Stimulated activated CD8-positive, alpha-beta memory T cell treated with anti-CD3 and anti-CD28 coated beads, Interleukin-4, amount 100 ng/mL, for 48 hours (primary cell): ENCODE measurements around the gene HMGXB3.
A peak's percentile ranks its signal among the peaks of the same experiment; 100 is the strongest.

ENCODE experiments used
- DNase-seq: peaks from one replicate; pipeline ENCODE4 v3.0.0-alpha.2; 2020

Gene HMGXB3

DNA sequence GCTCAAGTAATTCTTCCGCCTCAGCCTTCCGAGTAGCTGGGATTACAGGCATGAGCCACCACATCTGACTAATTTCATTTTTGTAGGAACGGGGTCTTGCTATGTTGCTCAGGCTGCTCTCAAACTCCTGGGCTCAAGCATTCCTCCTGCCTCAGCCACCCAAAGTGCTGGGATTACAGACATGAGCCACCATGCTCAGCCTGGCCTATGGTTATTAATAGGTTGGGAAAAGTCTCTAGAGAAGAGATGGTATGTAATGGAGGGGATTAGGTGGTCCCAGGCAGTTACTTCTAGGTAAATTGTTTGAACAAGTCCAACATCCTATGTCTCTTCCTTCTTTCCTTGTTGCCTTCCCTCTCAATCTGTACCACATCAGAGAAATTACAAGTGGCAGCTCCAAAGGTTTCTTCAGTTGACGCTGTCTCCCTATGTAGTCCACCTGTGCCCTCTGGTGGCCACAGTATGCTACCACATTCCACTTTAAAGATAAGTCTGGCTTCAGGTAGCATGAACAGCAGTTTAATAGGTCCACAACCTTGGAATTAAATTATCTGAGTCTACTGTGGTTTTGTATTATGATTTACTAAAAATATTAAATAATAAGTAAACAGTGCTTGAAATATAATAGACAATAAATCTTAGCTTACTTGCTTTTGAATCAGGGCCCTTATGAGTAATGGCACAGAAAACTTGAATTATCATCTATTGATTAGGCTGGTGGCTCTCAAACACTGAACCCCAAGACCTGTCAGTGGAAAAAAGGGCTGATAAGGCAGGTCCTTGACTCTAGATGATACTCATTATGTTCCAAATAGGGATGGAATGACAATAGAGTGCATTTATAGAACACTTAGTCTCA, 9.8 kb upstream of the HMGXB3 start:
- DNase-seq = peak; percentile 74

DNA sequence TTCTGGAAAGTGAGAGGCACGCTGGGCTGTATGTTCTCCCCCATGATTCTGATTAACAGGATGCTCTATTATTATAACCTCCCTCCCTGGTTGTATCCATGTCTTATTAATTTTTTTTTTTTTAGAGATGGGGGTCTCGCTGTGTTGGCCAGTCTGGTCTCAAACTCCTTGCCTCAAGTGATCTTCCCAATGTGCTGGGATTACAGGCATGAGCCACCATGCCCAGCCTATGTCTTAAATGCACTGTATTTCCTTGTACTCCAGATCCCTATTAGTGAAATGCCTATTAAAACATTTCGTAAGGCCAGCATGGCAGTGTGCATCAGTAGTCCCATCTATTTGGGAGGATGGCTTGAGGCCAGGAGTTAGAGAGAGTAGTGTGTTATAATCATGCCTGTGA, 7.1 kb upstream of the HMGXB3 start:
- DNase-seq = no peak

DNA sequence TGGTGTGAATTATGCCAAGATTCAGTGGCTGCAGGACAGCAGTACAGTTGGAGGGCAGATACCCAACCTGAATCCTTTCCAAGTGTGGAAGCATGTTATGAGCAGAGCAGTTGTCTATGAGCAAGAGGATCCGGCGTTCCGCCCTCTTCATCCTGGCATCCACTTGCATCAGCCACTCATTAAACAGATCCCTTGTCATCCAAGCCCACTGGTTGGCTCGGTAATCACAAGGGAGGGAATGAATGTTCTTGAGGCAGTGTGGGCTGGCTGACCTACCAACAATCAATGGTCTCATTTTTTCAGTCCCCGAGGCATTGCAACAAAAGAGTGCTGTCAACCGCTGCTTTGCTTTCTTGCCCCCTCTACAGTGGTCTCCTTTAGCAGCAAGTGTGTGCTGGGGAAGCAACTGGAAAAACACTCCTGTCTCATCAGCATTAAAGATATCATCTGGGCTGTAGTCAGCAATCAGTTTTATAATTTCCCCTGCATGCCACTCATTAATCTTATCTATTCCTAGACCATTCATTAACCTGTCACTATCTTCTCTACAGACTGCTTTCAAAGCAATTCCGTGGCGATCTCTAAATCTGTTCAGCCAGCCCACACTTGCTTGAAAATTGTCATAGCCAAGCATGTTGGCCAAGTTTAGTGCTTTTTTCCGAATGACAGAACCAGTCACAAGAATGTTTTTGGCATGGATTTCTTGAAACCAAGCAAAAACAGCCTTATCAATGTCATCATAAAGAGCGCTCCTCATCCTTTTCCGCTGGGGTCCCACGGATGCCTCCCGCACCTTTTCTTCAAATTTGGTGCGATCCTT, 4.9 kb upstream of the HMGXB3 start:
- DNase-seq = no peak

DNA sequence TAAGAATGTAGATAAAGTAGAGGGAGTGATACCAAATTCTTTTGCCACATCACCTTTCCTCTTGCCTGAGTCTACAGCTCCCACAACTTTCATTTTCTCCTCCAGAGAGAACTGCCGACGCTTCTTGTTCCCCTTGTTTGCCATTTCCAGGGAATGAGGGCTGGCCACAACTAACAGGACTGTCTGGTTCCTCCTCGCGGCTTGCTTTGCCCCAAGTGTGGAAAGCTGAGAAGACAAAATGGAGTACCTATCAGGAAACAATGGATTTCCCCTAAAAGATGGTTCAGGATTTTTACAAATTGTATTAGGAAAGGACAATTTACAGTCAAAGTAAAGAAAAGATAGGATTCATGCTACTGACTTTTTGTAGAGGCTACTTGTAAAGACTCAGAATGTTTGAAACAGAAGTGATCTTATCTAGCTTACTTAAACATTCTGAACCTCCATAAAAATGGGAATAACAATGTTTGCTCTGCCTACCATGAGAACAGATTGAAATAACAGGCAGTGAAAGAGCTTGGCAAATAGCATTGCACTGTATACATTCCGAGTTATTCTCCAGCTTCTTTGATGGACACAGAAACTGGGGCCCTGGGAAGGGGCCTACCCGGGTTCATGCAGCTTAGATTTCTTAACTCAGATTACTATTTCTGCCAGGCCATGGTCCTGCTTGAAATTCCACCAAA, 4.2 kb upstream of the HMGXB3 start:
- no peak for DNase-seq

DNA sequence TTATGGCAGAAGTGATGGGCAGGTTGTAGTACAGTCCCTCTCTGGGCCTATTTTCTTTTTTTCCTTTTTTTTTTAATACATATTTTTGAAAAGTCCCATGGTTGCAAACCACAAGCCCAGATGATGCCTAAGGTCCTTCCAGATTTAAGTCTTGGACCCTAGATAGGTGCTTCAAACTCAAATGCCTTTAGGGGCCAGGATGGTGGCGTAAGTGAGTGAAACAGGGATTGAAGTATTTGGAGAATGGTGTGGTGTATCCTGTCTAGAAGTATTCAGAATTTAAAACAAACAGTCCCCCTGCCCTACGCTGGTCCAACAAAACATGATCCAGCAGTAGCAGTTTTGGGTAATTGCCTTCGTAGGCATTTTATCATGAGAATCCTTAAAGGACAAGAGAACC, 2.3 kb upstream of the HMGXB3 start:
- no peak for DNase-seq

DNA sequence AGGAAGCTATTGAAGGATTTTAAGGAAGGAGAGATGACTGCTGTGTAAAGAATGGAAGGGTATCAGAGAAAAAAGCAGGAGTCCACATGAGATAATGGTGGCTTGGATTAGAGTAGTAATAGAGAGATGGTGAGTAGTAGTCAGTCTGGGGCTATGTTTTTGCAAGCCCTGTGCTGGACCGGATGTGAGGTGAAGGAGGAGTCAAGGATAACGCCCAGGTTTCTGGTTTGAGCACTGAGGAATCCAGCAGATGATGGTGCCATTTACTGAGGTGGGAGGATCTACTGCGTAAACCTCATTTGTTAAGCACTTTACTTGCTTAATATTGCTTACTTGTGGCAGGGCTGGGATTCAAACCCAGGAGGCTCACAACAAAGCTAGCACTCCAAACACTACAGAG, 1.2 kb upstream of the HMGXB3 start:
- no peak for DNase-seq

DNA sequence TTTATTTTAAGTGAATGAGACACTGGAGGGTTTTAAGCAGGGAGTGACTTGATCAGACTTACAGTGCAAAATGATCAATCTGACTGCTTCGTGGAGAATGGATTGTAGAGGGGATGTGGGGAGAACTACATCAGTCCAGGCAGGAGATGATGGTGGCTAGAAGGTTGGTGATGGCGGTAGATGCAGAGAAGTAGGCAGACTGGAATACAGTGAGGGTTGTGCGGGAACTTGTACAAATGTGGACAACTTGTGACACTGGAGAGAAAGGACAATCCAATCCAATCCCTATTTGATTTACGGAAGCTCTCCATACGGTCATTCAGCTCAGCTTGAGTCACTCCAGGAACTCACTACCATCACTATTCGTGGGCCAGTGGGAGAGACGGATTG, 678 bp upstream of the HMGXB3 start:
- no peak for DNase-seq

DNA sequence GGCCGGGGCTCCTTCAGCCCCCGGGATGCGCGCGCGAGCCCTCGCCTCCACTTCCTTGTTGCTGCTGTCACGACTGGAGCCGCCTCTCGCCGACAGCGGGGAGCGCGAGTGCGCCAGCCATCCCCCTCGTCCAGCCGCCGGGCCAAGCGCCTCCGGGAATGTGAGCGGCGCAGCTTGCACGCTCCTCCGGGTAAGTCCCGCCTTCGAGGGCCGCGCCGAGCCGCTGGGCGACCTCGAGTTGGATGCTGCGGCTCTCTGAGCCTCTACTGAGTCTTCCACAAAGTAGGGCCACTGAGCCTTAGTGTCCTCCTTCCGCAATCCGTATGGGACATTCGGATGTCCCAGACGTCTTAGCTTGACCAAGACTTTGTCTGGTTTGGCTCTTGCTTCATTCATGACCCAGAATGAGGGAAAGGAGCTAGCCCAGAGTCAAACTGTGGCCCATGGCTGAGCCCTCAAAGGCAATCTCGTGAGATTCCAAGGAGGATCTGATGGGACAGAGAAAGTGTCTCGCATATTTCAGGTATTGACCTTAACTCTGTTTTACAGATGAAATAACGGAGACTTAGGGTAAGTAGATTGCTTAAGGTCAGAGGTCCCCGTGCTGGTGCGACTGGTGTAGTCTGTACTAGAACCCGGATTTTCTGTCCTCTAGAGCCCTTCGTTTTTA, 586 bp downstream of the HMGXB3 start:
- DNase-seq = peak; percentile 60

DNA sequence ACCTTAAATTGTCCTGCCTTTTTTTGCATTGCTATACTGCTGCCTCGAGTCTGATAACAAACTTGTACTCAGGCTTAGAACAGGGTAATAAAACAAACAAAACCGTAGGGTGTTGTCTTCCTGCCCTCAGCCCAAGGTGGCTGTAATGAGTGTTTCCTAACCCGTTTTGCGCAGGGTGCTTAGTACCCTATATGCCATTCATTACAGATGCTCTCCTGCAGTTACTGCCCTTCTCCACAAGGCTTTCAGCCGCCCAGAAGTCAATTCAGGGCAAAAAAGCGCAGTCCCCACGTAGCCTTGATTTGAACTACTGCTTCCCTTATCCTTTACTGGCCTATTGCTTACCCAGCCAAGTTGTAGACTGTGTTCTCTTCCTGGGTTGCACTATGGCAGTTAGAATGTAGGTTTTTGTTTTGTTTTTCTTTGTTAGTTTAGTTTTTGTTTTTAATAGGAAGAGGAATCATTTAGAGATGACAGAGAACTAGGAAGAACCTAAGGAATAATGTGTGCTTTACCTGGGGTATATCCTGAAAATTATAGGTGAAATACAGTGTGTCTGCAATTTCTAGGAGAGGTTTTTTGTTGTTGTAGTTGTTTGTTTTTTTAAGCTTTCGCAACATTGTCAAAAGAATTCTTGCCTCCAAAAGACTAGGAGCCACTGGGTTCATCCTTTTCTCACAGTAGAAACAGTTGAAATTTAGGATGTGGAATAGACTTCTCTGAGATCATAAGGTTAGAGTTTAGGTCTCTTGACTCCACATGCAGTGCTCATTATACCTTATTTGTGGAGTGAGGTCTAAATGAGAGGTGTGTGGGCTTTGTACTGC, 1.3 kb downstream of the HMGXB3 start:
- DNase-seq = peak; percentile 66

DNA sequence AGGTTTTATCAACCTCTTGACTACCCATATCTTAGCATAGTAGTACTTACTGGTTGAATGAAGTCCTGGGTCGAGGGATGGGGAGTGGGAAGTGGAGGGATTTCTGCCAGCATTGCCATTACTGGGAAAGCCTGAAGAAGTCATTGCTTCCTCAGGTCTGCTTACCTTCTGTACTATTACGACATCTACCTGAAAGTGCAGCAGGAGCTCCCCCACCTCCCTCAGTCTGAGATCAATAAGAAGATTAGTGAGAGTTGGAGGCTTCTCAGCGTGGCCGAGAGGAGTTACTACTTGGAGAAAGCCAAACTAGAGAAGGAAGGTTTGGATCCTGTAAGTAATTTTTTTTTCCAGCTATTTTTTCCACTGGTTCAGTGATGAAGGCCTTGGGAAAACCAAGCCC, 5.8 kb downstream of the HMGXB3 start:
- no peak for DNase-seq

DNA sequence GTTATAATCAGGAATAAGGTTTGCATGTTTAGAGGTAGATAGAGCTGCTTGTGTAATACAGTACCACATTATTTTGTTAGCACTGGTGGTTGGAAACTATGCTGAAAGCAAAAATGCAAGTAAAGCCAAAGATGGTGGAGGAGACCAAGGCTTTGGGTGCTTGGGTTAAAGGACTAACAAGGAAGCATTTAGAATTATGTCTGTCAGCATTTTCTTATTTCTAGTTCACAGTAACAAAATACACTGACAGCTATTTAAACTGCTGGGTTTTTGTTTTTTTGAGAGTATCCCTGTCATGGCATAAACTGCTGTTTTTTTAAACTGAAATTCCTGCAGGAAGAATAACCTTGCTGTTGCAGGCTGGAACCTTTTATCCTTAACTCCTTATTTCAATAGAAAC, 6.5 kb downstream of the HMGXB3 start:
- DNase-seq = no peak

DNA sequence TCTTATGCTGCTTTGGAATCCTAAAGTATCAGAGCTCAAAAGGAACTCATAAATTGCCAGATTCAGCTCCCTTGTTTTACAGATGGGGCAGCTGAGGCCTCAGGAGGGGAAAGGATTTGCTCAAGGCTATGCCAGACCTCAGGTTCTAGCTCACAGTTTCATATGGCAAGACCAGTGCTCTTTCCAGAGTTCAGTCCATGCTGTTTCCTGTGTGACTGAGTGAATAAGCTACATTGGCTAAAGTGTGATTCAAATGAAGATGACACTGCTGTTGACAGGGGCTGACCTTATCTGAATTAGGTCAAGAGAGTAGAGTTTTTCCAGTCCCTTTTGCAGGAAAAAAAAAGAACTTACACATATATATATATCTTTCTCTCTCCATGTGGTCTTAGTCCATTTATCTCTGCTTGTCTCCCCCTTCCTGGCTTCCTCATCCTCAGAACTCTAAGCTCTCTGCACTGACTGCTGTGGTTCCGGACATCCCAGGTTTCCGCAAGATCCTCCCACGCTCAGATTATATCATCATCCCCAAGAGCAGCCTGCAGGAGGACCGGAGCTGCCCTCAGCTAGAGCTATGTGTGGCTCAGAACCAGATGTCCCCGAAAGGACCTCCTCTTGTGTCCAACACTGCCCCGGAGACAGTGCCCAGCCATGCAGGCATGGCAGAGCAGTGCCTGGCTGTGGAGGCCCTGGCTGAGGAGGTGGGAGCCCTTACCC, 9.3 kb downstream of the HMGXB3 start:
- DNase-seq = no peak

DNA sequence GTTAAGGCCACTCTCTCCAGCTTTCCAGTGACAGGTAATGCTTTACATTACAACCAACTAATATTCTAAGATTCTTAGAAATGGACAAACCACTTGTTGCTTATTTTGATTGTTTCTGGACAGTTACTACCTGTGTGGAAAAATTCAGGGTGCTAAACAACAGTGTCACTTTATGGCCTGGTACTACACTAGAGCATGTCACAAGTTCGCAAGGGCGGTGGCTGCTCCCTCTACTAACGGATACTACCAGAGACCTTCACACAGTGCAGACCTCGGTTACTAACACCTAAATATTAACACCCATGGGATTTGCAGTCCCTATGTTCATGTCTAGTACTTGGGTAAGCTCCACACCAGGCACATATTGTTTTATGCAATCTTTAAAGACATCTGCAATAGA, 13.4 kb downstream of the HMGXB3 start:
- no peak for DNase-seq

DNA sequence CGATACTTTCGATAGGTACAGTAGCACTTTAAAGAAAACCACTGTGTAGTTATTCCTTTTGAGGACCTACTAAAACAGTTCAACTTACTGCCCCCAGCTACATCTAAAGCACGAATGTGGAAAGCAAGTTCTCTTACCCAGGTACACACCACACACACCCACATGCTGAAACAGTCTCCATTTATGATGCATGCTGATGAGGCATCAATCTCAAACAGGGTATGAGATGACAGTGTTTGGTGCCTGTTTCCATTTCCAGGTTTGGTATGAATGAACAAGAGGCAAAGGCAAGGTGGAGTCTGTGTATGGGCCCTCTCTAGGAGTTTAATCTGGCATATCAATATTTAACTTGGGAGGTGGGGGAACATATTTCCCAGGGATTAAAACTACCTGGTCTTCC, 13.9 kb downstream of the HMGXB3 start:
- no peak for DNase-seq

DNA sequence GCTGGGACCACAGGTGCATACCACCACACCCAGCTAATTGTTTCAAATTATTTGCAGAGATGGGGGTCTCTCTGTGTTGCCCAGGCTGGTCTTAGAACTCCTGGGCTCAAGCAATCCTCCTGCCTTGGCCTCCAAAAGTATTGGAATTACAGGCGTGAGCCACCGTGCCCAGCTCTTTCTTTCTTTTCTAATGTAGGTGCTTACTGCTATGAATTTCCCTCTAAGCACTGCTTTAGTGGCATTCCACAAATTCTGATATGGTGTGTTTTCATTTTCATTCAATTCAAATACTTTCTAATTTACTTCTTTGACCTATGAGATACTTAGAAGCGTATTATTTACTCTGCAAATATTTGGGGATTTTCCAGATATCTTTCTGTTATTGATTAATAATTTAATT, 14.9 kb downstream of the HMGXB3 start:
- no peak for DNase-seq

DNA sequence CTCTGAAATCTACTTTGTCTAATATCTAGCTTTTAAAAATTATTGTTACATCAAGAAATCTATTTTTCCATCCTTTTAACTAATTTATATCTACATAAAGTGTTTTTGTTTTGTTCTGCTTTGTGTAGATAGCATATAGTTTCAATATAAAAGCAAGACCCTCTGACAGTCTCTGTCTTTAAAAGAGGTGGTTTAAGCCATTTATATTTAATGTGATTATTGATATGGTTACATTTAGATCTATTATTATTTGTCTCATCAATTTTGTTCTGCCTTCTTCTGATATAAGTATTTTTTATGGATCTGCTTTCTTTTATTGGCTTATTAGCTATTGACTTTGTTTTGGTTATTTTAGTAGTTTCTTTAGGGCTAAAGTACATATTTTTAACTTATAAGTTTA, 16.0 kb downstream of the HMGXB3 start:
- DNase-seq = no peak

DNA sequence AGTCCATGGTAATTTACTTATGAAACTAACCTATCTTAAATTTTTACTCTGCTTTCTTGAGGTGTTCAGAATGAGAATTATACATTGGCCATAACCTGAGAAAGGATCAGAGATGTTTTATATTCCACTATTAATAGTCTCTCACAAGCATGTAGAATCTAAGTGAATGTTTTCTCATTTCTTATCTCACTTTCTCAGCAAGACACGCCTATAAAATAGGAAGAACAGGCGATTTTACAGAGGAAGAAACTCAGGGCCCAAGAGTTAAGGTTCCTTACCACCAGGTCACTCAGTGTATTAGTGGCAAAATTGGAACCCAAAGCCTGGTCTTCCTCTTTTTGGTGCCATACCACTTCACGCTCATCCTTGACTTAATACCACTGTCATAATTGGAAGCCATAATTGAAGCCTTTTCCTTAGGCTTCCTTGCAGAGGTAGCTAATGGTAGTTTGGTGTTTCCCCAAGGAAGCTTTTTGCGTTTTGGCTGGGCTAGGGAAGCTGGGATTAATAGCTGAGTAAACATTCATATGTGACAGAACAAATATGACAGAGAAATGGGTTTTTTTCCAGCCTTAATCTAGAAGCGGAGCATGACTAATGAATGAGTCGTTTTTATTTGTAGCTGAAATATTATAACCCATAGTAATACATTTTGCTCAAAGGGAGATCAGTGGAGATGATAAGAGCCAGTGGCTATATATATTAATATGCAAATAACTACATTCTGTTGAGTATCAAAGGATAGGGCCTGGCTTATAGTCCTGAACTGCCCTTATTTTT, 16.9 kb downstream of the HMGXB3 start:
- no peak for DNase-seq

DNA sequence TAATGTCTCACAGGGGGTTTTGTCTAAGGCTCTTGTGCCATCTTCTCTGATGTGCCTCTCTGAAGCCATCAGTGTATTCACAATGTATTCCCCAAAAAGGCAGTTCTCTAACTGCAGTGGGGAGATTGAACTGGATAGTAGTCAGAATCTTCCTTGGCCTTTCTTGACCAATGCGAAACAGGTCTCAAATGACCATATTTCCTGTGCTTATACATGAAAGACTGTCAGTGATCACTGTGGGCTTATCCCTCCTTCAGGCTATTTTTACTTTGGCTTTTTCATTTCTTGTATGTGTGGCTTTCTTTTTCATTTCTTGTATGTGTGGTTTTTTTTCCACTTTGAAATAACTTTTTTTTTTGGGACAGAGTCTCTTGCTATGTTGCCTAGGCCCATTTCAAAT, 19.7 kb downstream of the HMGXB3 start:
- DNase-seq = no peak

DNA sequence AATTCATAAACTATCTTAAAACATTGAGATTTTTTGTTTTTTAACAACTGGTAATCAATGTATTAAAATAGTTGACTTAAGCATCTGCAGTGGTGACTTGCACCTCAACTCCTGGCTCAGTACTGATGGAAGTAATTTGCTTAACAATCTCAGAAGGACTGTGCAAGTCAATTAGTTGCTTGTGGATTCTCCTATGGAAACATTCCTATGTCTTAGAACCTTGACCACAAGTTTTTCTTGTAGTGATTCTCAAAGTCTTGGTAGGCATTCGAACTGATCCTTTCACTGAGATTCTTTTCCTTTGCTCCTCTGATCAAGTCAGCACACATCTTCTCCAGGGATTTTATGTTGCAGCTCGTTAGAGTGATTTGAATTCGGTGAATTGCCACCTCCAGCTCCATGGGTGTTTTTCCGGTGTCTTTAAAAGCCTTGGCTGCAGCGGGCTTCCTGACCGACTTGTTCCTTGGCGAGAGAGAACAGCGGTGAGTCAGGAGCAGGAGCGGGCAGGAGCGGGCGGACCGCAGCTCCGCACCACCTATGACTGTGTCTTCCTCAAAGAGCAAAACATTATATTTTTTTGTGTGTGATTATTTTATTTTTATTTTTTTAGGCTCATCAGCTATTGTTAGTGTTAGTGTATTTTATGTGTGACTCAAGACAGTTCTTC, 21.1 kb downstream of the HMGXB3 start:
- DNase-seq = no peak

DNA sequence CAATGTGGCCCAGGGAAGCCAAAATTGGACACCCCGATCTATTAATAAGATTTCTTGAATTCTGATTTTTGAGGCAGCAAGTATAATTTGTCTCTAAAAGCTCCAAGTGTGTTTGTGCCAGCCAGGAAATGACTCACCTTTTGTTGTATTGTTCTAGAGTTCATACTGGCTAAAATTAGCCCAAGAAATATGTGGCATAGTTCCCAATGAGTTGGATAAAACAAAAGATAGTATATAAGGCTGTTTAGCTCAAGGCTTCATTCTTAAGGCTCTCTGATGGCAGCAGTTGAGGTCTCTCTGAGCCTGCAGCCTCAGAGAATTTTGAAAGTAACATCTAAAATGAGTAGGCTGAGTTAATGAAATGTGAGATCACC, 21.6 kb downstream of the HMGXB3 start:
- DNase-seq = no peak
